Measurements from ENCODE around the gene TAS1R1.

TAS1R1 gene

GRCh38 chr1:6511561-6512244 is 43.4 kb upstream of the TAS1R1 start:
- no peak for TF ChIP-seq POLR2AphosphoS5 (IDR thresholded peaks at IDR 0.05; ENCODE audit: low read depth, low read length)
- TF ChIP-seq, protein P1, sequence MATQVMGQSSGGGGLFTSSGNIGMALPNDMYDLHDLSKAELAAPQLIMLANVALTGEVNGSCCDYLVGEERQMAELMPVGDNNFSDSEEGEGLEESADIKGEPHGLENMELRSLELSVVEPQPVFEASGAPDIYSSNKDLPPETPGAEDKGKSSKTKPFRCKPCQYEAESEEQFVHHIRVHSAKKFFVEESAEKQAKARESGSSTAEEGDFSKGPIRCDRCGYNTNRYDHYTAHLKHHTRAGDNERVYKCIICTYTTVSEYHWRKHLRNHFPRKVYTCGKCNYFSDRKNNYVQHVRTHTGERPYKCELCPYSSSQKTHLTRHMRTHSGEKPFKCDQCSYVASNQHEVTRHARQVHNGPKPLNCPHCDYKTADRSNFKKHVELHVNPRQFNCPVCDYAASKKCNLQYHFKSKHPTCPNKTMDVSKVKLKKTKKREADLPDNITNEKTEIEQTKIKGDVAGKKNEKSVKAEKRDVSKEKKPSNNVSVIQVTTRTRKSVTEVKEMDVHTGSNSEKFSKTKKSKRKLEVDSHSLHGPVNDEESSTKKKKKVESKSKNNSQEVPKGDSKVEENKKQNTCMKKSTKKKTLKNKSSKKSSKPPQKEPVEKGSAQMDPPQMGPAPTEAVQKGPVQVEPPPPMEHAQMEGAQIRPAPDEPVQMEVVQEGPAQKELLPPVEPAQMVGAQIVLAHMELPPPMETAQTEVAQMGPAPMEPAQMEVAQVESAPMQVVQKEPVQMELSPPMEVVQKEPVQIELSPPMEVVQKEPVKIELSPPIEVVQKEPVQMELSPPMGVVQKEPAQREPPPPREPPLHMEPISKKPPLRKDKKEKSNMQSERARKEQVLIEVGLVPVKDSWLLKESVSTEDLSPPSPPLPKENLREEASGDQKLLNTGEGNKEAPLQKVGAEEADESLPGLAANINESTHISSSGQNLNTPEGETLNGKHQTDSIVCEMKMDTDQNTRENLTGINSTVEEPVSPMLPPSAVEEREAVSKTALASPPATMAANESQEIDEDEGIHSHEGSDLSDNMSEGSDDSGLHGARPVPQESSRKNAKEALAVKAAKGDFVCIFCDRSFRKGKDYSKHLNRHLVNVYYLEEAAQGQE (IDR thresholded peaks at IDR 0.05; ENCODE audit: insufficient read depth in 1 of 2, low read depth in 2 of 2, low read length in 2 of 2) = no peak
- no peak for TF ChIP-seq FOXP2 (optimal IDR thresholded peaks at IDR 0.05; ENCODE audit: borderline replicate concordance, extremely low read depth, extremely low read length, insufficient read depth)
- no peak for TF ChIP-seq SIN3A (IDR thresholded peaks at IDR 0.05; ENCODE audit: borderline replicate concordance, insufficient read depth, low read length)
- no peak for TF ChIP-seq TAF1 (IDR thresholded peaks at IDR 0.05; ENCODE audit: borderline replicate concordance, insufficient read depth, low read length)

GRCh38 chr1:6512245-6512907 is 42.7 kb upstream of the TAS1R1 start:
- no peak for TF ChIP-seq TAF1 (IDR thresholded peaks at IDR 0.05; ENCODE audit: borderline replicate concordance, insufficient read depth, low read length)
- no peak for TF ChIP-seq FOXP2 (optimal IDR thresholded peaks at IDR 0.05; ENCODE audit: borderline replicate concordance, extremely low read depth, extremely low read length, insufficient read depth)
- no peak for TF ChIP-seq POLR2AphosphoS5 (IDR thresholded peaks at IDR 0.05; ENCODE audit: low read depth, low read length)
- no peak for TF ChIP-seq SIN3A (IDR thresholded peaks at IDR 0.05; ENCODE audit: borderline replicate concordance, insufficient read depth, low read length)
- TF ChIP-seq, protein P1 (IDR thresholded peaks at IDR 0.05; ENCODE audit: insufficient read depth in 1 of 2, low read depth in 2 of 2, low read length in 2 of 2) = no peak

- TF ChIP-seq POLR2AphosphoS5 (IDR thresholded peaks at IDR 0.05; ENCODE audit: low read depth, low read length) = no peak
- no peak for TF ChIP-seq FOXP2 (optimal IDR thresholded peaks at IDR 0.05; ENCODE audit: borderline replicate concordance, extremely low read depth, extremely low read length, insufficient read depth)
- no peak for TF ChIP-seq TAF1 (IDR thresholded peaks at IDR 0.05; ENCODE audit: borderline replicate concordance, insufficient read depth, low read length)
- TF ChIP-seq, protein P1 (IDR thresholded peaks at IDR 0.05; ENCODE audit: insufficient read depth in 1 of 2, low read depth in 2 of 2, low read length in 2 of 2) = no peak
- no peak for TF ChIP-seq SIN3A (IDR thresholded peaks at IDR 0.05; ENCODE audit: borderline replicate concordance, insufficient read depth, low read length)
These were observed 42.2 kb upstream of the TAS1R1 start for GRCh38 chr1:6512908-6513280.

DNA sequence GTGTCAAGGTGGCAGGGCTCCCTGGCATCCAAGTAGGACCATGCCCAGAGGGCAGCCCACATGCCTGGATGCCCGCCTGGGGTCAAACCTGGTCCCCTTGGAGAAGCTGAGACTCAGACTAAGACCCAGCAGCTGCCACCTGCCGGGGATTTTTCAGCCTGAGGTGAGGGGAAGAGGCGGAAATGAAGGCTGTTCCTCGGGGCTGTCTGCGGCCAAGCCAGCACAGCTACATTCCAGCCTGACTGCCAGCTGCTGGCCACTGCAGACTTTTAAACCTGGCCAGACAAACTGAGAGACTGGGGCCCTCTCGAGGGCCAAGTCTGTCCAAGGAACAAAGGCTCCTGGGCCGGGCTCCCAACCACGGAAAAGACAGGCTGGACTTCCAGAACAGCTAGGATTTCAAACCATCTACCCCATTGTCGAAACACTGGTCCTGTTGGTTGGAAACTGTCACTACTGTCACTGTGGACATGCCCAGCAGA is 41.7 kb upstream of the TAS1R1 start:
- no peak for TF ChIP-seq SIN3A (IDR thresholded peaks at IDR 0.05; ENCODE audit: borderline replicate concordance, insufficient read depth, low read length)

GRCh38 chr1:6515771-6516170 is 39.3 kb upstream of the TAS1R1 start:
- TF ChIP-seq POLR2AphosphoS5 (IDR thresholded peaks at IDR 0.05; ENCODE audit: low read depth, low read length) = no peak
- TF ChIP-seq FOXP2 (optimal IDR thresholded peaks at IDR 0.05; ENCODE audit: borderline replicate concordance, extremely low read depth, extremely low read length, insufficient read depth) = no peak

DNA sequence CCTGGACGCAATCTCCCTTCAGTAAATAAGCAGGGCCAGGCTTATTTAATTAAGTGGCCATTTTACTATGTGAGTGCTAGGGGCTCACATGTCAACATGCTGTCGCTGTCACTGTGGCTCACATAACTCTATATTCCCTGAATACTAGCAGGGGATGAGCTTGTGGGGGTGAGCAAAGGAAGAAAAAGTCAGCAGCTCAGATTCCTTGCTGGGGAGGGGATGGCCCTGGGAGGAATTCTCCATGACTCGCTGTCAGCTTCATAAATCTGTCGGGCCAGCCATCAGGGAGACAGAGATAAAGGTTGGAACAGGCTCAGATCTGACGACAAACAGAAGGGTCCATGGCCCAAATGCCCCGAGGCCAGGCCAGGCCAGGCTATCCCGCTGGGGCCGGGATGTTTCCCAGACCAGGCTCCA is 37.7 kb upstream of the TAS1R1 start:
- no peak for TF ChIP-seq TAF1 (IDR thresholded peaks at IDR 0.05; ENCODE audit: borderline replicate concordance, insufficient read depth, low read length)
- no peak for TF ChIP-seq FOXP2 (optimal IDR thresholded peaks at IDR 0.05; ENCODE audit: borderline replicate concordance, extremely low read depth, extremely low read length, insufficient read depth)
- TF ChIP-seq, protein P1 (IDR thresholded peaks at IDR 0.05; ENCODE audit: insufficient read depth in 1 of 2, low read depth in 2 of 2, low read length in 2 of 2) = no peak
- no peak for TF ChIP-seq POLR2AphosphoS5 (IDR thresholded peaks at IDR 0.05; ENCODE audit: low read depth, low read length)
- no peak for TF ChIP-seq SIN3A (IDR thresholded peaks at IDR 0.05; ENCODE audit: borderline replicate concordance, insufficient read depth, low read length)

Data from PFSK-1 (cell line).